ENCODE measurements around the gene INO80E.
"Not testable (repeated sequence)": the region's sequence is repeated elsewhere in the genome, so short reads cannot be mapped to it uniquely, and the experiment has no call there.

INO80E gene

GRCh38 chr16:30010844-30011713 lies 15.0 kb downstream of the INO80E start, which contains the start of gene DOC2A:
TSS of gene DOC2A (minus strand) at chr16:30011027. CDS start at chr16:30010222, 805 bp downstream.
- DNase-seq = no peak

- no peak for DNase-seq
Observed at GRCh38 chr16:30011714-30012504, 15.9 kb downstream of the INO80E start.

GRCh38 chr16:30012598-30012997 lies 16.6 kb downstream of the INO80E start:
- DNase-seq = not testable (repeated sequence)

GRCh38 chr16:30015450-30015849 lies 19.4 kb downstream of the INO80E start:
- not testable (repeated sequence) for DNase-seq

DNA sequence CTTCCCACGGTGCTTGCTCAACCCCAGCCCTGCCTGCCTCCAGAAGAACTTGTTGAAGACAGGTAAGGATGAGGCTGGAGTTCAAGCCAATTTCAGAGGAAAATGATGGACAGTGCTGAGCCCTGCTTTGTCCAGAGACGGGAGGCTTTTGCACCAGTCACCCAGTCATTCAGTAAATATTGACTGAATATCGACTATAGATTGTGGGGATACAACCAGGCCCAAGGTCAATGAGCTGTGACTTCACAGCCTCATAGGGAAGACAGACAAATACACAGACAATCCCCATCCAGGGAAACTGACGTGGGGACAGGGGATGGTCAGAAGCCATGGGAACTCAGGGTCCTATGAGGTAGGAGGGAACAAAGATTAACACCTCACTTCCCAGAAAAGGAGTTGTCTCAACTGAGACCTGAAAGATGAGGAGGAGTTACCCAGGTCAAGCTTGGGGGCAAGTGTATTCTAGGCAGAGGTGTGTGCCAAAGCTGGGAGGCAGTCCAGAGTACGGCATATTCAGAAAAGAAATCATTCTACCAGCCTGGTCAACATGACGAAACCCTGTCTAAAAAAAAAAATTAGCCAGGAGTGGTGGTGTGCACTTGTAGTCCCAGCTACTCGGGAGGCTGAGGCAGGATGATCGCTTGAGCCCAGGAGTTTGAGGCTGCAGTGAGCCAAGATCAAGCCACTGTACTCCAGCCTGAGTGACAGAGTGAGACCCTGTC lies 20.7 kb downstream of the INO80E start:
- no peak for DNase-seq

GRCh38 chr16:30017277-30017656 lies 21.2 kb downstream of the INO80E start:
- DNase-seq = no peak

DNA sequence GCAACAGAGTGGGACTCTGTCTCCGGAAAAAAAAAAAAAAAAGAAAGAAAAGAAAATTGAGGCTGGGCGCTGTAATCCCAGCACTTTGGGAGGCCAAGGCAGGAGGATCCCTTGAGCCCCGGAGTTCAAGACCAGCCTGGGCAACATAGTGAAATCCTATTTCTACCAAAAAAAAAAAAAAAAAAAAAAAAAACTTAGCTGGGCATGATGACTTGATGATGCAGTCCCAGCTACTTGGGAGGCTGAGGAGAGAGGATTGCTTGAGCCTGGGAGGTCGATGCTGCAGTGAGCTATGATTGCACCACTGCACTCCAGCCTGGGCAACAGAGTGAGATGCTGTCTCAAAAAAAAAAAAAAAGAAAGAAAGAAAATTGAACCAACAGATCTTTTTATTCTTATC lies 21.9 kb downstream of the INO80E start:
- not testable (repeated sequence) for DNase-seq

GRCh38 chr16:30018731-30019158 lies 22.7 kb downstream of the INO80E start:
- no peak for DNase-seq

DNA sequence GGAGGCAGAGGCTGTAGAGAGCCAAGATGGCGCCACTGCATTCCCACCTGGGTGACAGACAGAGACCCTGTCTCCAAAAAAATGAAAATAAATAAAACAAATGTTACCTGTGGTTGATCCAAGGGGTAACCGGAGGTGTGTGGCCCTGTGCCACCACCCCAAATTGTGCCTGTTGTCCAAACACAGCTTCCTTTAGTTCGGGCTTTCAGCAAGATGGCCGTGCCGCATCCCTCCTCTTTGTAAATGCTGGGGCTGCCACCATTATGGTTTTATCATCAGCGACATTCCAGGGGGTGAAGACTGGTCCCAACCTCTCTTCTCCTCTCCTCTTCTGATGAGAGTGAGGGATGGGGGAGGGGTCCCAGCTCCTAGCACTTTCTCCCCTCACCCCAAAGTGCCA lies 26.8 kb downstream of the INO80E start, which contains the start of gene C16orf92:
Gene C16orf92, plus strand, starts transcription at position 312 of the 400 bp plus-strand sequence. CDS start 143 bp downstream, outside the sequence.
- no peak for DNase-seq

DNA sequence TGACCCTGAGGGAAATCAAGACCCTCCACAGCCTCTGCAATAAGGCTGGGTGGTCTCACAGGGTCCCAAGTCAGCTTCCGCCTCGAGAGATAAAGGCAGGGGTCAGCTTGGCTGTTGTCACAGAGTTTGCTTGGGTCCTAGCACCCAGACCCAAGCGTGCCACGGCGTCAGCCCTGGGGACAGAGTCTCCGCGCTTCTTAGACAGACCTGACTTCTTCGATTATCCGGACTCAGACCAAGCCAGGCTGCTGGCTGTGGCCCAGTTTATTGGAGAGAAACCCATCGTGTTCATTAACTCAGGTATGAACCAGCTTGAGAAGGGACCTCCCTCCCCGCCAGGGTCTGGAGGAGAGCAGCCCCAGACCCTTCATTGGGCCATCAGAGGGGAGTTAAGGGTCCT lies 27.5 kb downstream of the INO80E start:
- no peak for DNase-seq

- DNase-seq = no peak
Observed at GRCh38 chr16:30024451-30024850, 28.4 kb downstream of the INO80E start.

DNA sequence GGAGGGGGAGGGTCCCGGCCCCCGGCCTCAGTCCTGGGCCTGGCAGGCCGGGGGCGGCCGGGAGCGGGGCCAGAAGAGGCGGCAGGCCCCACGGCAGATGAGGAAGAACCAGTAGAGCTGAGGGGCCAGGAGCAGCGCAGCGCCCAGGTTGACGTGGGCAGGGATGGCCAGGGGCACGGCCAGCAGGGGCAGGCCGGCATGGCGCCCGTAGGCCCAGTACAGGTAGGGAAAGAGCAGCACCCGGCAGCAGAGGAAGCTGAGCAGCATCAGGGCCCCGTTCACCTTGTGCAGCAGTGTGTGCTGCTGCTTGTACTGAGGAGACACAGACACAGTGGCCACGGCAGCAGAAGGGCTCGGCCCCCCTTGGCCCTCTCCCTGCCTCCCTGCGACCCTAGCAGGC lies 29.1 kb downstream of the INO80E start:
- DNase-seq = no peak

DNA sequence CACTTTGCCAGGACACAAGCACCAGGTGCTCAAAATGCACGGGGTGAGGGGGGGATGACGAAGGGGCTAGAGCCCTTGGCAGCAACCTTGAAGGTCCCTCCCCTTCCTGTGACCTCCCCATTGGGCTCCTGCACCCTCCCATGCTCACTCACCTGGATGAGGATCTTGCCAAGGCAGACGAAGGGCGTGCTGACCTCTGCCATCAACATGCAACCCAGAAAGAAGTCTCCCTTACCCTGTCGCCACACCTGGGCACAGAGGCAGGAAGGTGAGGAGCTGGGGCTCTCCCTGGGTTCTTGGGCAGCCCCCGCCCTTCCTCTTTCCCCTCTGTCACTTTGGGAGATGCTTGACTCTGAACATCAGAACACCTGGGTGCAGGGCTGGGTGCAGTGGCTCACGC lies 29.5 kb downstream of the INO80E start:
- DNase-seq = no peak

DNA sequence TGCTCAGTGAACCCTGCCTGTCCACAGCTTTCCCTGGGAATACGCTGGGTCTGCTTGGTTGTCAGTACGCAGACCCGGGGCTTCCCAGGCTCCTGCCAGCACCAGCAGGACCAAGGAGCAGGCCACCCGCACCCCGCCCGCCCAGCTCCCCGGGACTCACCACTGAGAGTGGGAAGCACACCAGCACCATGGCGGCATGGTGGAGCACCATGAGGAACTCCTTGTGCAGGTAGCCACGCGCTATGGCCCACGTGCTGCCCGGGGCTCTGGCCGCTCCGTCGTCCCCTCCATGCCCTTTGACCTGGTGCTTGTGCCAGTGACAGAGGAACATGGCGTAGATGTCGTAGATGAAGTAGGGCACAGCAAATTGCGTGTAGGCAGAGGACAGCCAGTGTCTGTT lies 30.4 kb downstream of the INO80E start:
- no peak for DNase-seq

DNA sequence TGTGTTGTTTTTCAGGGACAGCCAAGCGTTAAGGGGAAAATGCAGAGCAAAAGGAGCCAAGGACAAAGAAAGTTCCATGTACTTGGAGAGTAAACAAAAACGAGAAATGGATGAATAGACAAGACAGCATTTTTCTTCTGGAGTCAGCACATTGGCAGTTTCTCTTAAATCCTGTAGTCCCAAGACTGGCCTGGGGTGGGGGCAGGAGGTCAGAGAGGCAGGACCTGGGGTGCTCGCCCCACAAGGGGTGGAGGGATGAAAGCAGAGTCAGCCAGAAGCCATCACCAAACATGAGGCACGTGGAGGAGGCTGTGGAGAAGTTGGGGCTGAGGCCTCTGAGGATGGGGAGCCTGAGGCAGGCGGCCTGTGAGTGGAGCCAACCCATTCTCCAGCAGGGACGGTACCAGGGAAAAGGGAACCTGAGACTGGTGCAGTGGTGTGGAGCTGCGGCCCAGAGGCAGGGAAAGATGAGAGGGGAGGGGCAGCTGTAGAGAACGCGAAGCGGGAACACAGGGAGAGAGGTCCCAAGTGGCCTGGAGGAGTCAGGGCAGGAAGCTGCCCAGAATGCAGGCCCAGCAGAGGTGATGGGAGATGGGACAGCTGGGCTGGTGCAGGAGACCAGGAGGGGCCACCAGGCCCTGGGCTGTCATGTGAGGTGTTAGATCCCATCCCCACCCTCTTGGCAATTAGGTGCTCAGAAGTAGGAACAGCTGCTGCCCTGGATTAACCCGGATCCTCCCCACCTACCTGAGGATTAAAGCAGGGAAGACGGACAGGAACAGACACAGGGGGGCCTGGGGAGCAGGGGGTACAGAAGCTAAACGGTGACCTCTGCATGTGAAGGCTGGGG lies 31.8 kb downstream of the INO80E start:
- DNase-seq = no peak

- DNase-seq = no peak
Observed at GRCh38 chr16:30028438-30029076, 32.5 kb downstream of the INO80E start.

GRCh38 chr16:30030011-30030685 lies 34.1 kb downstream of the INO80E start:
- DNase-seq = no peak

GRCh38 chr16:30030841-30031413 lies 34.9 kb downstream of the INO80E start, which contains the start of gene TLCD3B:
TSS of gene TLCD3B (minus strand) at chr16:30031271. CDS start at chr16:30030527, 744 bp downstream.
- DNase-seq = no peak

- DNase-seq = no peak
Observed at GRCh38 chr16:30031477-30031918, 35.5 kb downstream of the INO80E start.

GRCh38 chr16:30032083-30032819 lies 36.2 kb downstream of the INO80E start:
- DNase-seq = peak; percentile 53
